H1 (cell line): ENCODE measurements around the gene OSBP2. TPM values are rescaled to one million over a fixed set of nuclear protein-coding genes. Genes with fewer than 3 reads are reported as not detected.

ENCODE experiments used
- CTCF ChIA-PET: fragments of 300-600 bp; sonication (Branson Sonifier 250); formaldehyde crosslinking; loops from one replicate; lab custom pipeline; 2021; ENCODE audit not compliant: partially characterized antibody; lab: Charles Lee
- POLR2A ChIA-PET: fragments of 300-600 bp; sonication (Branson Sonifier 250); formaldehyde crosslinking; loops from one replicate; lab custom pipeline; 2021; ENCODE audit warnings: inconsistent platforms; ENCODE audit not compliant: partially characterized antibody; lab: Charles Lee
- DNase-seq, 2 experiments: peaks; one replicate each; pipeline versions ENCODE4 v3.0.0 to v3.0.0-alpha.2; 2010 to 2022; ENCODE audit warnings: low spot score in 2 of 2, low read depth in 1 of 2, mixed read lengths in 1 of 2
- FAIRE-seq: peaks from 2 replicates; lab custom pipeline; 2011; peaks lifted over from hg19 to GRCh38; lab: Jason Lieb, UNC
- H2AFZ ChIP-seq: 2 replicates; pipeline ENCODE4 v1.8.1; 2012; ENCODE audit warnings: low read length, inconsistent platforms
- H2AK5ac ChIP-seq: 2 replicates; pipeline ENCODE4 v1.6.1; 2013; ENCODE audit warnings: low read depth, low read length
- H2BK120ac ChIP-seq: replicated peaks from 2 replicates; pipeline ENCODE3; 2013; ENCODE audit warnings: low read depth, low read length, inconsistent platforms
- H2BK12ac ChIP-seq: 2 replicates; pipeline ENCODE4 v1.6.1; 2013; ENCODE audit warnings: low read depth, low read length
- H2BK15ac ChIP-seq: 2 replicates; pipeline ENCODE4 v1.6.1; 2013; ENCODE audit warnings: low read length
- H2BK20ac ChIP-seq: 2 replicates; pipeline ENCODE4 v1.6.1; 2013; ENCODE audit warnings: low read length
- H2BK5ac ChIP-seq: 2 replicates; pipeline ENCODE4 v1.6.1; 2013; ENCODE audit warnings: low read depth, low read length
- H3K14ac ChIP-seq: 2 replicates; pipeline ENCODE4 v1.6.1; 2013; ENCODE audit warnings: inconsistent platforms; ENCODE audit not compliant: insufficient read length
- H3K18ac ChIP-seq: 2 replicates; pipeline ENCODE4 v1.6.1; 2013; ENCODE audit warnings: low read length; ENCODE audit errors: extremely low read depth
- H3K23ac ChIP-seq: 2 replicates; pipeline ENCODE4 v1.6.1; 2013; ENCODE audit warnings: inconsistent platforms; ENCODE audit not compliant: insufficient read length
- H3K23me2 ChIP-seq: 2 replicates; pipeline ENCODE4 v1.6.1; 2013; ENCODE audit warnings: low read depth, low read length
- H3K27ac ChIP-seq: 2 replicates; pipeline ENCODE4 v1.6.1; 2011; ENCODE audit warnings: low read depth, low read length, inconsistent platforms
- H3K27me3 ChIP-seq, 4 experiments: replicated peaks in 1 of 4; 1 replicate in 1 of 4; 2 replicates in 3 of 4; pipeline versions ENCODE4 v1.6.1 to v1.8.1; 2011 to 2013; ENCODE audit warnings: low read length in 3 of 4, mild to moderate bottlenecking in 3 of 4, inconsistent platforms in 2 of 4, mixed read lengths in 2 of 4, moderate library complexity in 1 of 4; ENCODE audit not compliant: control insufficient read depth in 3 of 4, insufficient read depth in 3 of 4; ENCODE audit errors: extremely low read depth in 1 of 4
- H3K36me3 ChIP-seq, 4 experiments: 2 replicates each; pipeline versions ENCODE4 v1.6.1 to v1.8.1; 2011 to 2013; ENCODE audit warnings: mild to moderate bottlenecking in 4 of 4, low read length in 3 of 4, moderate library complexity in 2 of 4, control low read depth in 1 of 4, inconsistent platforms in 1 of 4; ENCODE audit not compliant: insufficient read depth in 4 of 4, control insufficient read depth in 2 of 4
- H3K4ac ChIP-seq: replicated peaks from 2 replicates; pipeline ENCODE3; 2013; ENCODE audit warnings: low read length, low read depth, mixed read lengths, inconsistent platforms; ENCODE audit not compliant: insufficient read length
- H3K4me1 ChIP-seq, 4 experiments: replicated peaks in 1 of 4; 1 replicate in 1 of 4; 2 replicates in 3 of 4; pipeline versions ENCODE4 v1.6.1 to v1.8.1; 2011 to 2013; ENCODE audit warnings: low read length in 3 of 4, inconsistent platforms in 2 of 4, mixed read lengths in 1 of 4; ENCODE audit not compliant: insufficient read depth in 4 of 4, control insufficient read depth in 3 of 4
- H3K4me2 ChIP-seq, 2 experiments: 2 replicates each; pipeline versions ENCODE4 v1.6.1 to v1.8.1; 2011 to 2013; ENCODE audit warnings: low read depth in 2 of 2, low read length in 2 of 2, control low read depth in 1 of 2, inconsistent platforms in 1 of 2, mild to moderate bottlenecking in 1 of 2; ENCODE audit not compliant: insufficient read depth in 1 of 2
- H3K4me3 ChIP-seq, 4 experiments: fragments of 200-600, 300-600 bp in 1 of 4; sonication (generic), shearing (Covaris generic), sonication (Bioruptor Twin) in 1 of 4; 2 replicates each; pipeline versions ENCODE4 v1.5.1 to v1.8.1; 2011 to 2016; ENCODE audit warnings: low read length in 4 of 4, low read depth in 3 of 4, control low read depth in 2 of 4, inconsistent platforms in 2 of 4, mild to moderate bottlenecking in 2 of 4, mixed read lengths in 1 of 4, moderate library complexity in 1 of 4; ENCODE audit not compliant: insufficient read depth in 2 of 4; ENCODE audit errors: extremely low read depth in 1 of 4
- H3K56ac ChIP-seq: replicated peaks from 2 replicates; pipeline ENCODE3; 2013; ENCODE audit warnings: low read depth, mild to moderate bottlenecking, mixed read lengths, low read length, inconsistent platforms; ENCODE audit not compliant: insufficient read length
- H3K79me1 ChIP-seq: 2 replicates; pipeline ENCODE4 v1.6.1; 2013; ENCODE audit warnings: low read depth, low read length, control low read depth
- H3K79me2 ChIP-seq, 2 experiments: 2 replicates each; pipeline versions ENCODE4 v1.6.1 to v1.8.1; 2012 to 2013; ENCODE audit warnings: low read length in 2 of 2, mild to moderate bottlenecking in 2 of 2, inconsistent platforms in 1 of 2; ENCODE audit not compliant: insufficient read depth in 2 of 2, control insufficient read depth in 1 of 2
- H3K9ac ChIP-seq, 4 experiments: replicated peaks in 1 of 4; 1 replicate in 1 of 4; 2 replicates in 3 of 4; pipeline versions ENCODE4 v1.6.1 to v1.8.1; 2011 to 2013; ENCODE audit warnings: low read depth in 3 of 4, low read length in 3 of 4, control low read depth in 2 of 4, mild to moderate bottlenecking in 2 of 4, moderate library complexity in 2 of 4, inconsistent platforms in 1 of 4; ENCODE audit errors: extremely low read depth in 1 of 4
- H3K9me3 ChIP-seq, 2 experiments: 2 replicates each; pipeline versions ENCODE4 v1.6.1 to v1.8.1; 2012 to 2013; ENCODE audit warnings: mild to moderate bottlenecking in 2 of 2, moderate library complexity in 2 of 2, control low read depth in 1 of 2, inconsistent platforms in 1 of 2, low read depth in 1 of 2, low read length in 1 of 2, mixed read lengths in 1 of 2; ENCODE audit not compliant: insufficient read depth in 2 of 2
- H4K20me1 ChIP-seq, 2 experiments: replicated peaks in 1 of 2; 2 replicates each; pipeline versions ENCODE3 to v1.8.1; 2011 to 2013; ENCODE audit warnings: inconsistent platforms in 2 of 2, low read length in 2 of 2, mild to moderate bottlenecking in 1 of 2; ENCODE audit not compliant: insufficient read depth in 2 of 2, control insufficient read depth in 1 of 2
- H4K5ac ChIP-seq: 2 replicates; pipeline ENCODE4 v1.6.1; 2013; ENCODE audit warnings: low read length, low read depth, mixed read lengths, inconsistent platforms; ENCODE audit not compliant: insufficient read length
- H4K8ac ChIP-seq: 2 replicates; pipeline ENCODE4 v1.8.0; 2013; ENCODE audit warnings: mild to moderate bottlenecking, moderate library complexity, low read length, inconsistent platforms; ENCODE audit not compliant: insufficient read depth; ENCODE audit errors: extremely low read depth
- H4K91ac ChIP-seq: replicated peaks from 2 replicates; pipeline ENCODE3; 2013; ENCODE audit warnings: low read length, mixed read lengths, inconsistent platforms; ENCODE audit not compliant: insufficient read length
- CTBP2 ChIP-seq: IDR thresholded peaks from 2 replicates; pipeline ENCODE4 v1.7.0; 2011; ENCODE audit warnings: borderline replicate concordance, mild to moderate bottlenecking, moderate library complexity, mixed read lengths, low read length; ENCODE audit not compliant: insufficient read depth, insufficient read length
- SIX5 ChIP-seq: IDR thresholded peaks from 2 replicates; pipeline ENCODE4 v1.6.1; 2011; ENCODE audit warnings: mild to moderate bottlenecking, low read depth, low read length
- TCF12 ChIP-seq: IDR thresholded peaks from 2 replicates; pipeline ENCODE4 v1.6.1; 2011; ENCODE audit warnings: low read depth, mild to moderate bottlenecking, low read length
- ZNF274 ChIP-seq: IDR thresholded peaks from 2 replicates; pipeline ENCODE4 v1.7.0; 2012; ENCODE audit warnings: low read length, borderline replicate concordance; ENCODE audit errors: extremely low read depth
- WGBS, 2 experiments: shearing (Covaris generic) in 1 of 2; methylation state at CpG; one replicate each; pipeline versions ENCODE4 v1.1.6 to v1.1.7; 2013 to 2015; ENCODE audit warnings: low lambda C conversion rate in 2 of 2, mixed read lengths in 2 of 2, inconsistent platforms in 1 of 2, low coverage in 1 of 2, missing lambda C conversion rate in 1 of 2; ENCODE audit not compliant: insufficient replicate concordance in 2 of 2, insufficient coverage in 1 of 2, insufficient read length in 1 of 2; ENCODE audit errors: extremely low coverage in 1 of 2, missing lambda C conversion rate in 1 of 2; 5-methylcytosine and 5-hydroxymethylcytosine counted together
- polyA plus RNA-seq, 7 experiments: library from polyadenylated mRNA; depleted of rRNA in 3 of 7; stranded (reverse) in 5 of 7; unstranded in 2 of 7; fragments of >200 nt in 5 of 7; fragments of 200-250 nt in 2 of 7; gene quantifications; 1 replicate in 5 of 7; 2 replicates in 1 of 7; 4 replicates in 1 of 7; pipeline versions ENCODE4 v1.2.1 to v1.2.3, GENCODE V29; 2011 to 2013; ENCODE audit warnings: missing spikeins in 2 of 7, mixed read lengths in 2 of 7
- total RNA-seq: library from RNA; stranded (reverse); fragmentation: NEBNext Ultra II Directional; extraction: Animal tissue kit (Norgen Biotek cat#: 25700); gene quantifications from 2 replicates; pipeline ENCODE4 v1.2.1, GENCODE V29; 2021

The OSBP2 gene
- total and polyA plus RNA-seq, 2 of the 8 experiments (the other 6 are each of a cell fraction or from before 2014, with no cell fraction given), result 3.4 to 3.7 TPM

- no peak overlapping the region for H2BK5ac ChIP-seq
- no peaks in the 10 kb centered on the region for H3K79me2 ChIP-seq
- H3K18ac ChIP-seq, result no peak overlapping the region
- peaks cover 4% of the 10 kb centered on the region; the same call in 1 of the 2 replicates for H3K79me1 ChIP-seq
- no peak overlapping the region for H2BK12ac ChIP-seq
- H2BK120ac ChIP-seq, result no peak overlapping the region
- H3K56ac ChIP-seq, result no peak overlapping the region
- no peaks in the 10 kb centered on the region for H3K23me2 ChIP-seq
- FAIRE-seq (no peak), DNase-seq (no peak)
- 95% methylated on average over 3 of the region's 3 CpGs; no CpG with 5 or more reads in 1 of the 2 experiments for WGBS, 2 experiments
- no peak overlapping the region for H3K9ac ChIP-seq
- no peak overlapping the region for H4K5ac ChIP-seq
- H3K23ac ChIP-seq, result no peak overlapping the region
- no peak overlapping the region for H2AFZ ChIP-seq
- no peaks in the 10 kb centered on the region for H3K27me3 ChIP-seq
- H4K20me1 ChIP-seq, result peaks cover 4 to 19% of the 10 kb centered on the region in 2 experiments
- no peak overlapping the region for H4K91ac ChIP-seq
- no peak overlapping the region for H3K14ac ChIP-seq
- CTCF ChIA-PET, result interaction anchor here (0.6 to 3.7 kb wide), 8 partner anchors 9 to 651 kb away, joined by 3 to 21 read pairs (median 3); no protein-coding TSS in a partner anchor
- H2BK15ac ChIP-seq, result no peak overlapping the region
- TF ChIP-seq SIX5 (no peak), TCF12 (no peak), ZNF274 (no peak), CTBP2 (no peak)
- H3K4me2 ChIP-seq, result no peak overlapping the region
- no peaks in the 10 kb centered on the region for H3K9me3 ChIP-seq
- no peak overlapping the region for H2BK20ac ChIP-seq
- no peak overlapping the region for H3K4me3 ChIP-seq
- no peak overlapping the region for H3K27ac ChIP-seq
- no peak overlapping the region for H4K8ac ChIP-seq
- POLR2A ChIA-PET, result interaction anchor here (1.1 to 2.4 kb wide), 6 partner anchors 8 to 174 kb away, joined by 3 to 8 read pairs (median 4); partner anchors contain the start of genes MORC2 and TUG1
- no peak overlapping the region for H2AK5ac ChIP-seq
- no peak overlapping the region for H3K4ac ChIP-seq
- peaks cover 66 to 97% (median 89%) of the 10 kb centered on the region in 4 experiments for H3K36me3 ChIP-seq
- no peaks in the 10 kb centered on the region for H3K4me1 ChIP-seq
These were observed 235.6 kb downstream of the OSBP2 start for GRCh38 chr22:30930228-30930627.
